Gastrocnemius medialis (tissue), 4 donors: Measurements from ENCODE around the gene EPRS1. TPM values are rescaled to one million over a fixed set of nuclear protein-coding genes. Genes with fewer than 3 reads are reported as not detected.
"Not testable (repeated sequence)": the region's sequence is repeated elsewhere in the genome, so short reads cannot be mapped to it uniquely, and the experiment has no call there.

Source experiments
- ATAC-seq, 2 donors: fragments of 150-250 bp; one replicate each; pipeline ENCODE4 v1.9.1; 2016
- DNase-seq, 2 donors: peaks; one replicate each; pipeline ENCODE4 v3.0.0-alpha.2; 2019
- H3K27ac ChIP-seq, 4 donors: fragments of 200-600 bp; sonication (generic); 1 replicate in 1 of 4; 2 replicates in 3 of 4; pipeline ENCODE4 v1.5.1; 2016 to 2018; ENCODE audit warnings: mild to moderate bottlenecking in 2 of 4, moderate library complexity in 1 of 4
- H3K27me3 ChIP-seq, 3 donors: fragments of 200-600 bp; sonication (generic) in 2 of 3; 1 replicate in 1 of 3; 2 replicates in 2 of 3; pipeline versions ENCODE4 v1.5.1 to v1.6.0; 2016 to 2019; ENCODE audit warnings: mild to moderate bottlenecking in 1 of 3, moderate library complexity in 1 of 3
- H3K36me3 ChIP-seq, 2 donors: fragments of 200-600 bp; sonication (generic) in 1 of 2; one replicate each; pipeline ENCODE4 v1.5.1; 2017 to 2018
- H3K4me1 ChIP-seq, 2 donors: fragments of 200-600 bp; sonication (generic) in 1 of 2; one replicate each; pipeline ENCODE4 v1.5.1; 2016 to 2017; ENCODE audit warnings: mild to moderate bottlenecking in 2 of 2
- H3K4me3 ChIP-seq, 4 donors: fragments of 200-600 bp; sonication (generic) in 3 of 4; 1 replicate in 1 of 4; 2 replicates in 3 of 4; pipeline ENCODE4 v1.5.1; 2016 to 2019; ENCODE audit warnings: mild to moderate bottlenecking in 2 of 4
- H3K9me3 ChIP-seq, 3 donors: fragments of 200-600 bp; sonication (generic) in 2 of 3; 1 replicate in 1 of 3; 2 replicates in 2 of 3; pipeline ENCODE4 v1.5.1; 2016 to 2019
- POLR2A ChIP-seq, 2 donors: fragments of 450-650 bp; IDR thresholded peaks; one replicate each; pipeline ENCODE4 v1.6.1; 2017; ENCODE audit warnings: antibody characterized with exemption in 2 of 2, mild to moderate bottlenecking in 2 of 2, moderate library complexity in 2 of 2
- in situ Hi-C, 4 donors: fragments of 200-750 bp; cut with MboI; loops; one replicate each; pipeline versions ENCODE4 v1.15.0 to v1.8.0; 2017; ENCODE audit warnings: low sequenced_read_pairs in 4 of 4
- intact Hi-C: fragments of 100-400 bp; cut with DNase I; formaldehyde crosslinking; loops from one replicate; pipeline ENCODE4 v1.15.1; 2023; ENCODE audit warnings: low total_unique reads
- total RNA-seq, 4 donors: library from RNA; depleted of rRNA; stranded (reverse); fragments of >200 nt; gene quantifications; one replicate each; pipeline versions ENCODE4 v1.1.0 to v1.2.3, GENCODE V29; 2016
- TF ChIP-seq, protein P1 (sequence below), 5 experiments: fragments of 450-650 bp in 3 of 5; fragments of 200-600 bp in 2 of 5; sonication (generic) in 2 of 5; IDR thresholded peaks in 4 of 5; conservative IDR thresholded peaks in 1 of 5; 1 replicate in 4 of 5; 2 replicates in 1 of 5; pipeline ENCODE4 v1.5.1; 2016 to 2019; ENCODE audit warnings: antibody characterized with exemption in 5 of 5, mild to moderate bottlenecking in 3 of 5, moderate library complexity in 3 of 5

The EPRS1 gene
- total RNA-seq, 4 donors from 2014 or later, result 47.4 to 89.6 (median 73.9) TPM

DNA sequence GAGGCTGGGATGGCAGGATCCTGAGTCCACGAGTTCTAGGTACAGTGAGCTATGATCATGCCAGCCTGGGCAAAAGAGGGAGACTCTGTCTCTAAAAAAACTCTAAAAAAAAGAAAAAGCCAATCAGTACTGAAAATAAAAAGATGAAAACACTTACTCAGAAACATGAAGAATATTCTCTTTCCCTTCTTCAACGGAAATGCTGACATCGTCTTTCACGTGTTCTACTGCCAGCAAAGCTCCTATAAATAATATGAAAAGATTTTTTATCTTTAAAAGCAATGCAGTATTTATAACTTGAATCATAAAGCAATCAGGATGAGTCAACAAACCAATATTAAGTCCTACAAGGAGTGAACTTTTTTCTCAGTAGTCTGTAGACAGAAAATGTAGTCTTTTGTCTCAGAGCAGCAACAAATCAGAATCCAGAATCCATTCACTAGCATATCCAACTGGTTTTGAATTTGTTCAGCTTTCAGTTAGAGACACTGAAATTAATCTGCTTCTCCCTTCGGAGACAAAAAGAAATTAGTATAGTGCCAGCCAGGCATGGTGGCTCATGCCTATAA lies 6.2 kb downstream of the EPRS1 start:
- no peaks in the 10 kb centered on the region for H3K9me3 ChIP-seq
- H3K27ac ChIP-seq, result no peak overlapping the region
- DNase-seq (no peak), ATAC-seq (no peak)
- no peaks in the 10 kb centered on the region for H3K27me3 ChIP-seq
- in situ Hi-C loops (no loop called here), intact Hi-C loops (no loop called here)
- H3K36me3 ChIP-seq, result peaks cover 0 to 18% of the 10 kb centered on the region in 2 donors
- no peak overlapping the region for H3K4me3 ChIP-seq
- TF ChIP-seq, protein P1, sequence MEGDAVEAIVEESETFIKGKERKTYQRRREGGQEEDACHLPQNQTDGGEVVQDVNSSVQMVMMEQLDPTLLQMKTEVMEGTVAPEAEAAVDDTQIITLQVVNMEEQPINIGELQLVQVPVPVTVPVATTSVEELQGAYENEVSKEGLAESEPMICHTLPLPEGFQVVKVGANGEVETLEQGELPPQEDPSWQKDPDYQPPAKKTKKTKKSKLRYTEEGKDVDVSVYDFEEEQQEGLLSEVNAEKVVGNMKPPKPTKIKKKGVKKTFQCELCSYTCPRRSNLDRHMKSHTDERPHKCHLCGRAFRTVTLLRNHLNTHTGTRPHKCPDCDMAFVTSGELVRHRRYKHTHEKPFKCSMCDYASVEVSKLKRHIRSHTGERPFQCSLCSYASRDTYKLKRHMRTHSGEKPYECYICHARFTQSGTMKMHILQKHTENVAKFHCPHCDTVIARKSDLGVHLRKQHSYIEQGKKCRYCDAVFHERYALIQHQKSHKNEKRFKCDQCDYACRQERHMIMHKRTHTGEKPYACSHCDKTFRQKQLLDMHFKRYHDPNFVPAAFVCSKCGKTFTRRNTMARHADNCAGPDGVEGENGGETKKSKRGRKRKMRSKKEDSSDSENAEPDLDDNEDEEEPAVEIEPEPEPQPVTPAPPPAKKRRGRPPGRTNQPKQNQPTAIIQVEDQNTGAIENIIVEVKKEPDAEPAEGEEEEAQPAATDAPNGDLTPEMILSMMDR (IDR thresholded peaks at IDR 0.05 in 4 of 5, conservative IDR thresholded peaks at IDR 0.05 in 1 of 5), result no peak
- TF ChIP-seq POLR2A (IDR thresholded peaks at IDR 0.05), result no peak
- H3K4me1 ChIP-seq, result peaks cover 4 to 13% of the 10 kb centered on the region in 2 donors

DNA sequence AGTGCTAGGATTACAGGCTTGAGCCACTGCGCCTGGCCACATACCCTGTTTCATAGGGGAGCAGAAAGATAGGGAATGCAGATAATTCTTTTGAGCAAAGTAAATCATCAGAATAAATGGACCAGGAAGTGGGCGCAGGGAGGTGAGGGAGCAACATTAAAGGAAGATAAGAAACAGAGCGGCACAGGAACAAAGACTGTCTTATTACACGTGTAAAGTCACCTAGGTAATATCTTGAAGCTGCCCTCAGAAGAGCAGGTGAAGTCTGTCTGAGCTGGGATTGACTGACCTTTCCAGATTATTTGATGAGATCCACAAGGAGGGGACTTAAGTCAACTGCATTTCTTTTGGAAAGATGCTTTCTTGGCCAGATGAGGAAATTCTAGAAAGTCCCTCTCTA lies 7.7 kb downstream of the EPRS1 start:
- H3K27me3 ChIP-seq, result no peaks in the 10 kb centered on the region
- intact Hi-C loops (no loop called here), in situ Hi-C loops (no loop called here)
- H3K27ac ChIP-seq, result no peak overlapping the region
- no peak for TF ChIP-seq POLR2A (IDR thresholded peaks at IDR 0.05)
- TF ChIP-seq, protein P1 (IDR thresholded peaks at IDR 0.05 in 4 of 5, conservative IDR thresholded peaks at IDR 0.05 in 1 of 5), result no peak
- ATAC-seq (no peak), DNase-seq (no peak)
- peaks cover 0 to 4% of the 10 kb centered on the region in 2 donors for H3K4me1 ChIP-seq
- no peak overlapping the region for H3K4me3 ChIP-seq
- no peaks in the 10 kb centered on the region for H3K9me3 ChIP-seq
- peaks cover 0 to 23% of the 10 kb centered on the region in 2 donors for H3K36me3 ChIP-seq

DNA sequence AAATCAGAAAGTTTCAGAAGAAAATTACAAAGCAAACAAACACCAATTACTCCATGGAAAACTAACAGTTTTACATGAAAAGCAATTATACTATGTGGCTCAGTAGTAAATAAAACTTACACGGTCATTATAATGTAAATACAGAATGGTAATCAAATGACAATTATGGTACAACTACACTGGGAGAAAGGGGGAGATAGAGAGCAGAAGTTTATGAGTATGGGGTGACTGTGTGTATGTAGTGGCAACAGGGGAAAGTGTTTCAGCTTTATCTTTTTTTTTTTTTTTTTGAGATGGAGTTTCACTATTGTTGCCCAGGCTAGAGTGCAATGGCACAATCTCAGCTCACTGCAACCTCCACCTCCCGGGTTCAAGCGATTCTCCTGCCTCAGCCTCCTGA lies 8.5 kb downstream of the EPRS1 start:
- H3K4me3 ChIP-seq, H3K27ac ChIP-seq, intact Hi-C loops, H3K9me3 ChIP-seq, in situ Hi-C loops, ATAC-seq, DNase-seq, H3K27me3 ChIP-seq, H3K4me1 ChIP-seq: not testable (repeated sequence)
- H3K36me3 ChIP-seq, result peaks cover 0 to 32% of the 10 kb centered on the region in 2 donors

DNA sequence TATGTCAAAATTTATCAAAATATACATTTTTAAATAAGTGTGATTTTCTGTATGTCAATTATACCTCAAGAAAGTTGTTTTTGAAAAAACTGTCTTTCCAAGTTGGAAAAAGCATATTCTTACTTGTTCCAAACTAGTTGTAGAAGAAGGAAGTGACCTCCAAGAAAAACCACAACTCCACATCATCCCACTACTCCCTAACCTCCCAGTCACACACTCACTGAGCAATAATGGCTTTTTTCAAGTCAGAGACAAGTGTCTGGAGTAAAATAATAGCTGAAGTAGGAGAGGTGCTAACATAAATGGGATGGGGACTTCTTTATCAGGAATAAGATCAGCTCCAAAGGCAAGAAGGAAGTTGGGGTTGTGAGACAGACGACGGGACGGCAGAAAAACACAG lies 13.4 kb downstream of the EPRS1 start:
- intact Hi-C loops, result no loop called here
- peaks cover 0 to 52% of the 10 kb centered on the region in 2 donors for H3K36me3 ChIP-seq
- no peaks in the 10 kb centered on the region for H3K9me3 ChIP-seq
- H3K4me1 ChIP-seq, result no peaks in the 10 kb centered on the region
- in situ Hi-C loops, result no loop called here
- TF ChIP-seq, protein P1 (IDR thresholded peaks at IDR 0.05 in 4 of 5, conservative IDR thresholded peaks at IDR 0.05 in 1 of 5), result no peak
- no peak for TF ChIP-seq POLR2A (IDR thresholded peaks at IDR 0.05)
- no peaks in the 10 kb centered on the region for H3K27me3 ChIP-seq
- H3K27ac ChIP-seq, result no peak overlapping the region
- DNase-seq (no peak), ATAC-seq (no peak)
- H3K4me3 ChIP-seq, result no peak overlapping the region

DNA sequence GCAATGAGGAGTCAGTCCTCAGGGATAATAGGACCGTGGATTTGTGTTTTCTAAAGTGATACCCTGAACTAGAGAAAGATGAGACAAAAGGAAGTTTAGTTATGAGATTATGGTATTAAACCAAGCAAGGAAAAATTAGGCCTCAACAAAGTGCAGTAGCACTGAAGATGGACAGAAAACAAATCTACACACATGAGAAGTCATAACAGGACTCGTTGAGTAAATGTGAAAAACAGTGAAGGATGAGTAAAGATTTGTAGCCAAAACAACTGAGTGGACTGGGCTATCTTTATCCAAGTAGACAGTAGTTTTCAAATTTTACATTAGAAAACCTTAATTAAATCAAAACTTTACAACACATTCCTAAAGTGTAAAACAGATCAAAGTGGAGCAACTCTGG lies 15.0 kb downstream of the EPRS1 start:
- Histone ChIP-seq H3K27me3 (no peaks in the 10 kb centered on the region), H3K4me3 (no peak overlapping the region), H3K36me3 (peaks cover 0 to 52% of the 10 kb centered on the region in 2 donors), H3K27ac (no peak overlapping the region), H3K4me1 (no peaks in the 10 kb centered on the region), H3K9me3 (no peaks in the 10 kb centered on the region)
- TF ChIP-seq, protein P1 (IDR thresholded peaks at IDR 0.05 in 4 of 5, conservative IDR thresholded peaks at IDR 0.05 in 1 of 5), result no peak
- TF ChIP-seq POLR2A (IDR thresholded peaks at IDR 0.05), result no peak
- DNase-seq (no peak), ATAC-seq (no peak)
- in situ Hi-C loops (no loop called here), intact Hi-C loops (no loop called here)
